HG03571 (cell line): ENCODE data around the gene AHI1.
A peak's percentile ranks its signal among the peaks of the same experiment; 100 is the strongest.

Experiments
- ATAC-seq: cut with Tn5 transposase; IDR thresholded peaks from one replicate; pipeline ENCODE4 v1.9.1; 2021; ENCODE audit not compliant: unreplicated experiment

Gene AHI1

GRCh38 chr6:135304883-135305282, 192.7 kb downstream of the AHI1 start:
- ATAC-seq: no peak

- ATAC-seq: no peak
Measured at GRCh38 chr6:135301304-135301703, 196.2 kb downstream of the AHI1 start.

DNA sequence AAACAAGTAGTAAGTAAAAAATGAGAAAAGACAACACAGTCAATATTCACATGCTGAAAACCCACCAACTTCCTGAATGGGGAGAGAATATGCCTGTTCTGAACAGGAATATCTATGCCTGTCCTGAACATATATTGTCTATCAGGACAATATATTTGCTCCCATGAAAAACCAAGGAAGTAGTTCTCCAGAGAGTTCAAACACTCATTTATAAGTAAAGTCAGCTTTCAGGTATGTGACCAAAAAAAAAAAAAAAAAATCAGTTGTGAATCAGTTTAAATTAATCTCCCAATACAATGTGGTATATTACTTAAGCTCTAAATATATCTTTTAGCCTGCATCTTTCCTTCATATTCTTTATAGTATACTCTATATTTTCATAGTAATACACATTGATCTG, 197.0 kb downstream of the AHI1 start:
- no peak for ATAC-seq

DNA sequence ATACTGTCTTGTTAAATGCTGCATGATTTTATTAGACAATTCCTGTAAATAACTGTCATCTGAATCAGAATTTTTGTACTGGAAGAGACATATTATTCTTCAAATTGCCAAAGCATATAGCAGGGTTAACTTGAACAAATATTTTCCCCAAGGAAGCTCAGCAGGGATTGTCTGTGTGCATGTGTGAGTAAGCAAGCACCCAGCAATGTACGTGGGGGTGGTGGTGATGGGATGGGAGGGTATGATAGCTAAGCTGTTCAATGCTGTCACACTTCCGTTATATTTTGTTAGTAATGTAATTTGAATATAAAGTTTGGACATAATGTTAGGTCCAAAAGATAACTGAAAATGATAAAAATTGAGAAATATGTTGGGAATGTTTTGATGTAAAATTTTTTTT, 198.3 kb downstream of the AHI1 start:
- ATAC-seq: no peak

GRCh38 chr6:135298455-135298854, 199.1 kb downstream of the AHI1 start:
- no peak for ATAC-seq

GRCh38 chr6:135296715-135297114, 200.8 kb downstream of the AHI1 start:
- ATAC-seq: no peak

- no peak for ATAC-seq
Measured at GRCh38 chr6:135295085-135295484, 202.5 kb downstream of the AHI1 start.

DNA sequence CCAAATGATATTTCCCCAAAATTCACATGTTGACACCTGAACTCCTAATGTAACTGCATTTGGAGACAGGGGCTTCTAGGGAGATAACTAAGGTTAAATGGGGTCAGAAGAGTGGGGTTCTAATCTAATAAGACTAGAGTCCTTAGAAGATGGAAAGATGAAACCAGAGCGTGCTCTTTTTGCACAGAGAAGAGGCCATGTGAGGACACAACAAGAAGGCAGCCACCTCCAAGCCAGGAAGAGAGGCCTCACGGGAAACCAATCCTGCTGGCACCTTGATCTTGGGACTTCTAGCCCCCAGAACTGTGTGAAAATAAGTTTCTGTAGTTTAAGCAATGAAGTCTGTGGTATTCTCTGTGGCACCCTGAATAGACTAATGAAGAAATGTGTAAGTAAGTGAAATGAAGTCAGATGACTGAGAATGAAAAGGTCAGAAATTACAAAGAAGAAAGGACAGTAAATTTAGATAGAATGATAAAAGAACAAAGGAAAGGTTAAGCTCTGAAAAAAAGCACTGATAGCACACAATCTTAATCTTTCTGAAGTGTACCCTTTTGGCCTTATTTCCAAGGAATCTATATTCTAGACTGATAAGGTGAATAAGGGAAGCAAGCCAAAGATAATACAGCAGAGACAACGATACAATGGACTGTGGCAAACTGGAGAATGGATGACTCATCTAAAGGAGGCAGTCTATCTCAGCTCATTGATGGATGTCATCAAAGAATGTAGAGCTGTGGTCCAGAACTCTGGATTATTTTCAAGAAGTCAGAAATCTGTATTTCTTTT, 206.1 kb downstream of the AHI1 start:
- ATAC-seq: no peak

GRCh38 chr6:135289816-135290215, 207.7 kb downstream of the AHI1 start:
- no peak for ATAC-seq

DNA sequence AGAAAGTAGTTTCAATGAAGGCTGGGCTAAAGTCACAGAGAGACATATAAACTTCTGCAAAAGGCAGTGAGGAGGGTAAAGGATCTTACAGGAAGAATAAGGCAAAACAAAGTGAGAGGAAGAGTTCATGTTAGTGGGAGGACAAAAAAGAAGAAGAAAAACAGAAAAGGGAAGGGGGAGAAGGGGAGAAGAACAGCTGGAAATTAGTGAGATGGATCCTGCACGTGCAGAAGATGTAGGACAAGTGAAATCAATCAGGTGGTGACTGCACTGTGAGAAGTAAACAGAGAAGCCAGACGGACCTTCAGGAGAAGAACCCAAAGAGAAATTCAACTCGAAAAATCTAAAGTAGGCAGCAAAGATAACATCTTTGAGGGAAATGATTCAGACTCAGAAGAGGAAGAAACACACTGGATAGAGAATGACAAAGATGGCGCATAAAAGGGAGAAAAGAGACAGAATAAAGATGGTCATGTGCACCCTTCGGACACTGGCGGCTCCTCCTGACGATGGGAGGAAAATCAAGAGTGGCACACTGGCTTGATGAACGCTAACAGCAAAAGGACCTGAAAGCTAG, 210.5 kb downstream of the AHI1 start:
- ATAC-seq: no peak

DNA sequence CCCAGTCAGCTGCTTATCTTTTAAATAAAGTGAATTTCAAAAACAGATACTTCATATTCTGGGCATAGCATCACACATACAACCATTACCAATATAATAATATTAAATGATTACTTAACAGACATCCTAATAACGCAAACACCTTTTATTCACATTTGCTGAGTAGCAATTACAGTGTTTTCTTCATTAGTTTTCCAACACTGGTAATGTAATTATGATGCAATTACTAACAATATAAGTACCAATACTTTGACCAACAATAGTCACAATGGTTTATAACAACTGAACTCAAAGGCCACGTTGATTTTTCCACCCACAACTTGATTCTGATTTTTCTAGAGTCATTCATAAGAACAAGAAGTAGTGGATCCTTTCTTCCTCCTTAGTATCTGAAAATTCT, 212.4 kb downstream of the AHI1 start:
- no peak for ATAC-seq

DNA sequence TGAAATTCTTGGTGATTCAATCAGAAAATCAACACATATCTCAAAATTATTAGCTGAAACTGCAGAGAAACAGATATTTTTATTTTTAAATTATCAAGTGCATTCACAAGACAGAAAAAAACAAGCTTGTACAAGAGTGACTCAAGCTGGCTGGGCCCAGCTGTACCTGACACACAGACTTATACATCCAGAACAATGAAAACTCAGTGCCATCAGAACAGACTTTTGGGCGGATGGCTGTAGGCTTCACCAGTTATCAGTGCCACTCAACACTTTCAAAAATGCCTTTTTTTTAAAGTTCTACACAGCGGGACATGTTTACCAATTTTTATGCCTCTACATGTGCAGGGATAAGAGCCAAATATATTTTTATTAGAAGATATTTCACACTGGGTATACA, 213.6 kb downstream of the AHI1 start:
- no peak for ATAC-seq

- ATAC-seq: no peak
Measured at GRCh38 chr6:135282395-135282794, 215.1 kb downstream of the AHI1 start.

DNA sequence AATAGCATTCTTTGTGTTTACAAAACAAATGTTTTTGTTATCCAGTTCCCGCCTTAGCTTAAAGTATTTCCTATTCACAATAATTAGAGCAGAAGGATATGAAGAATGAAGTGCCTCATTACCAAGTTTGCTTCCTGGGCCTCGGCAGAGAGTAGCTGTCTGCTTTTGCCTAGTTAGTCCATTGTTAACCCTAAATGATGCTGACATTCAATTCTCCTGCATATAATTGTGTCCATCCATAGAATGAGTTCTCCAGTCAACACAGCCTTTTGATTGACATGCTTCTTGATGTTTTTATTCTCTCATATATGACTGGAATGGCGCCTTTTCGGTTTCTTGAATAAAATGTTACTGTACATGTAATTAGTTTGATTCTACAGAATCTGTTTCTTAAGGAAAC, 215.6 kb downstream of the AHI1 start:
- no peak for ATAC-seq

DNA sequence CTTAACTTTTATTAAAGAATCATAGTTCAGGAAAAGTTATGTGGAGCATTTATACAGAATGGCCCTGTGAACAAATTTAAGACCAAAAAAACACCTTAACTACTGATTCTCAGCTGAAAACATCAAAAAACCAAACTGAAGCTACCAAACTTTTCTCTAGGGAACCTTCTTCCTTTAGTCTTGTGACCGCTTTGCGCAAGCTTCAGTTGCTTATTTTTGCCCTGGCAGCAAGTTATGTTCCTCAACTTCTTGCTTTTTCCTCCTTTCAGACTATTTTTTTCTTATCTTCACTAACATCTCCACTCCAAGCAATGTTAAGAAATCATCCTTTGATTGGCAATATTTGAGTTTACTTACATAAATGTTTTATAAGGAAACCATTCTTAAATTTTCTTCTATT, 216.3 kb downstream of the AHI1 start:
- ATAC-seq: no peak

GRCh38 chr6:135280375-135281136, 217.0 kb downstream of the AHI1 start:
- no peak for ATAC-seq

DNA sequence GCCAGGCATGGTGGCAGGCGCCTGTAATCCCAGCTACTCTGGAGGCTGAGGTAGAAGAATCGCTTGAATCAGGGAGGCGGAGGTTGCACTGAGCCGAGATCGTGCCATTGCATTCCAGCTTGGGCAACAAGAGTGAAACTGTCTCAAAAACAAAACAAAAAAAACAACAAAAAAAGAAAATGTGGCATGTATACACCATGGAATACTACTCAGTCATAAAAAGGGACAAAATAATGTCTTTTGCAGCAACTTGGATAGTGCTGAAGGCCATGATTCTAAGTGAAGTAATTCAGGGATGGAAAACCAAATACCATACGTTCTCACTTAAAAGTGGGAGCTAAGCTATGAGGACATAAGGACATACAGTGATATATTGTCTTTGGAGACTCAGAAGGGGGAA, 220.1 kb downstream of the AHI1 start:
- no peak for ATAC-seq

DNA sequence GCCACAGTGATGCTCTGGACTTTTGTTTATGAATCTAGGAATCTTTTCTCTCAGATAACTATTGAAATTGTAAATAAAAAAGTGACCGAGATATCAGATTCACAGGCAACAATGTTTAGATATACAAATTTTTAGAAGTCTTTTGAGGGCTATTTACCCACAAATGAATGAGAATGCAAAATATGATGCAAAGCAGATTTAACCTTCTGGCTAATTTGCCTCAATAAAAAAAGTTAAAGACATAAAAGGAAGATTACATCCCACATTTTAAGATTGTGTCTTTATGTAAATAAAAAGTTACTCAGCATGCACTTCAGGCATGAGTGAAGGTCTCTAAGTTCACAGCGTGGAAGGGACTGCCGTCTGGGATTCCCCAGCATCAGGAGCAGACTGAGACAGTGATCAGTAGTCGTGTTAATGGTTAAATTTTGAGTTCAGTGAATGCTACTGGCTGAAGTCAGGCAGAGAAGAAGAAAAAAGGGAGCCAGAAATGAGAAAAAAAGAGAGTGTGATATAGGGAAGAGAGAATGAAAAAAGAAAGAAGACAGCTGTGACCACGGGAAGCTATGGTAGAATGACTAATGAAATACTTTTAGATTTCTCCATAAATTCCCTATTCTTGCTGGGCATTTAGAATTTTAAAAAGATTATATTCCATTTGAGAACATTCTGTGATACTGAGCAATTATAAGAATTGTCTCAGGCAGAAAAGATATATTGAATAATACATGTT, 222.8 kb downstream of the AHI1 start:
- ATAC-seq: peak; percentile 62

GRCh38 chr6:135271626-135272025, 225.9 kb downstream of the AHI1 start:
- no peak for ATAC-seq

DNA sequence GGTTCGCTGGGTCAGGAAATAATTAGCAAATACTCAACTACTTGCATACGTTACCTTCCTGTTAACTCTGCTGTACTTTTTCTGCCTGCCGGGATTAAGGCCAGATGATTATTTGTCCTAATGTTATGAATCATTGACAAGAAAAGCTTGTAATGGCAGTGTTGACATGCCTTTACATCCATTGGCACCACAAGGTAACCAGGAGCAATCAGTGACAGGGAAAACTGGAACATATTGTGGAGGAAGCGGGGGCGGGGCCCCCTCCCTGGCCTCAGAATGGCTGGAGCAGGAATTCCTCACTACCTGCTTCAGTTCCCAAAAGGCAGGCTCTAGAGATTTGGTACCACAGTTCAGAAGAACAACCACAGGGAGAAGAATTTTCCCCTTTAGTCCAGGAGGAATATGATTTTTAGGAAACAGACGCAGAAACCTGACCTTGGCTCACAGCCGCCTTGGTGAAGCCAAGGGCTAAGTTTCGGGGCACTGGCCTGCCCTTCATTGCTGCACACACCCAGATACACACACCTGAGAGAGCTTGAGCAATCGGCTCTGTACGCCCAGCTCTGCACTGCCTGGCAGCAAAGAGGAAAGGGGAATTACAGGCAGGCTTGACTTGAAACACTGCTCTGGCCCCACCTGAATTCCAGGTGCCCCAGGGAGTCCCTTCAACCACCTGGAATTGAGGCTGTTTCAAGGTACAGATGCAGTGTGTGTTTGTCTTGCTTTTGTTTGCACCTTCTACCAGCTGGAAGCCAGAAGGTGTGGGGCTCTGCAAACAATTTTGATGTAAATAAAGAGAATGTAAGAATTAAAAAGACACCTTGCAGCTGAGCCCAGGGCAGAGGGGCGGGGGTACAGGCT, 226.6 kb downstream of the AHI1 start:
- no peak for ATAC-seq

- ATAC-seq: no peak
Measured at GRCh38 chr6:135269481-135269891, 228.1 kb downstream of the AHI1 start.
